IPS-18c (cell line): ENCODE measurements around the gene CLPSL2.

ENCODE experiments used
- H3K4me3 ChIP-seq: 2 replicates; pipeline ENCODE4 v1.7.0; 2013; ENCODE audit warnings: low read depth, mild to moderate bottlenecking, low read length, moderate library complexity; ENCODE audit not compliant: insufficient read depth
- H3K9me3 ChIP-seq: one replicate; pipeline ENCODE4 v1.6.1; 2013; ENCODE audit warnings: mild to moderate bottlenecking, low read length, moderate library complexity; ENCODE audit not compliant: control insufficient read depth, insufficient read depth

CLPSL2 gene

GRCh38 chr6:35801148-35801547 lies 24.8 kb downstream of the CLPSL2 start:
- Histone ChIP-seq H3K9me3 (no peaks in the 10 kb centered on the region), H3K4me3 (no peak overlapping the region)

DNA sequence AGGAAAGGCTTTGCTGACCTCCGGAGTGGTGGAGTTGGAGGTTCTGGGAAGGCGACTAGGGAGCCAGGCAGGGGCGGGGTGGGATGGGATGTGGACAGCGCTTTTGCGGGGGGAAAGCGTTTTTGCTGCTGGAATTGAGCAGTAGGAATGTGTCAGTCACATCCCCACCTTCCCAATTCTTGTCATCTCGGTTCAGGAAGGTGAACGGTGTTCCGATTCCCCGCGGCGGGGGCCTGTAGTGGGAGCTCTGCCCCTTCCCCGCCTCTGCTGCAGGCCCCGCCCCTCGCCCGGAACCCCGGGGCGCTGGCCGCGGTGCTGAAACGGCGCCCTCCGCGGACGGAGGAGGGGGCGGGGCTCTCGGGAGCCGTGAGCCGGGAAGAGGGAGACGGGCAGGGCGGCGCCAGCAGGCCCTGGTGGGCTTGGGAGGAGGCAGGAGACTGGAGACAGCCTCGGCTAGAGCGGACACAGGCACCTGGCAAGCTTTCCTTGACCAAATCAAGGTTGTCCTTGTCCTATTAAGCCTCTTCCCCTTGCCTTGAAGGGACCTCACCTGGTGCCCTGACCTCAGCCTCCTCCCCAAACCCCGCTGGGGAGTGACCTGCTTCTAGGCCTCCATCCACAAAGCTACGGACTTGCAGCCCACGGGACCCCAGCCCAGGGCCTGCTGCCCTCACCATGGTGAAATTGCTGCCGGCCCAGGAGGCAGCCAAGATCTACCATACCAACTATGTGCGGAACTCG lies 28.8 kb downstream of the CLPSL2 start, which contains the start of gene LHFPL5:
TSS of gene LHFPL5 (plus strand) at position 357 of the 741 bp plus-strand sequence. CDS start at position 676, 319 bp downstream.
- Histone ChIP-seq H3K9me3 (peaks cover 1% of the 10 kb centered on the region), H3K4me3 (peak within 1 kb of the TSS; percentile 58)

DNA sequence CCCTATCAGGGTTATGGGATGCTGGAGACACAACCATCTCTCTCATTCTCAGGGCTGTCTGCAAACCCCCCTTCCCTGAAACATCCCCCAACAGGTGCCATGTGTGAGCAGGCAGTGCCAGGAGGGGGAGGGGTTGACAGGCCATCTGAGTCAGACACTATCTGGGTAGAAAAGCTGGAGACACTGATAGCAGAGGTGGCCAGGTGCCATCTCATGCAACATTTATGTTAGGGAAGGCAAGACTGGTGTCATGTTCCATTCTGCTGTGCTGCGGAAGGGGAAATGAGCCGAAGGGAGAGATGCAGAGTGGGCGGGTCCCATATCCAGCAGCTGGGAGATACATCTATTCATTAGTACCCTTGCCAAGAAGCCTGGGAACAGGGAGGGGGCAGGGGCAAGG lies 32.3 kb downstream of the CLPSL2 start:
- Histone ChIP-seq H3K9me3 (peaks cover 2% of the 10 kb centered on the region), H3K4me3 (no peak overlapping the region)

- no peak overlapping the region for H3K4me3 ChIP-seq
- H3K9me3 ChIP-seq = peaks cover 2% of the 10 kb centered on the region
These were observed 33.4 kb downstream of the CLPSL2 start for GRCh38 chr6:35809809-35810208.

DNA sequence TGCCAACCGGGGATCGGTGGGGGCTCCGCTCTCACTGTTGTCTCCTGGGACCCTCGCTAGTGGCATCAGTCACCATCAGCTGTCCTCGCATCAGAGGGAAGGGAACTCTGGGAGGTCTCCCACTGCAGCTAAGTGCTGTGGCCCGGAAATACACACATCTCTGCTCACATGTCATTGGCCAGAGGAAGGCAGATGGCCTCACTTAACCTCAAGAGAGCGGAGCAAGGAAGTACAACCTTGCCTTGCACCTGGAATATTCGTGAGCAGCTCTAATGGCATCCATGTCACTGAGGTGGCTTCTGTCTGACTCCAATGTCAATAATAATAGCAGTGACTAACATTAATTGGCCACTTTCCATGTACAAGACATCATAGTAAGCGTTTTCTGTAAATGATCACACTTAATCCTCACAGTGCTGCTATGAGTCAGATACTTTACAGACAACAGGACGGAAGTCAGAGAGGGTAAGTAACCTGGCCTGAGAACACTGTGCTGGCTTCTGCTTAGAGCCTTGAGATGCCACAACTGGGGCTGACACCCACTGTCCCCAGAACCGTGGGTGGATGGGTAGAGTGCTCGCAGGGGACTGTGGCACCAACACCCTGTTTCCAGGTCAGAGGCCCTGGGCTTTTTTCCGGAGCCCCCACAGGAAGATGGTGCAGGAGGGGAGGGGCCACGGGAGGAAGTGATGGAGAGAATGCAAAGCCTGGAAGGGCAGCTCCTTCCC lies 34.7 kb downstream of the CLPSL2 start:
- Histone ChIP-seq H3K9me3 (peaks cover 4% of the 10 kb centered on the region), H3K4me3 (no peak overlapping the region)

- Histone ChIP-seq H3K9me3 (peaks cover 4% of the 10 kb centered on the region), H3K4me3 (no peak overlapping the region)
These were observed 35.2 kb downstream of the CLPSL2 start for GRCh38 chr6:35811699-35811995.

GRCh38 chr6:35817515-35817914 lies 41.1 kb downstream of the CLPSL2 start:
- H3K9me3 ChIP-seq = peaks cover 2% of the 10 kb centered on the region
- no peak overlapping the region for H3K4me3 ChIP-seq

GRCh38 chr6:35823601-35824000 lies 47.2 kb downstream of the CLPSL2 start:
- H3K4me3 ChIP-seq = no peak overlapping the region
- H3K9me3 ChIP-seq = peaks cover 2% of the 10 kb centered on the region

DNA sequence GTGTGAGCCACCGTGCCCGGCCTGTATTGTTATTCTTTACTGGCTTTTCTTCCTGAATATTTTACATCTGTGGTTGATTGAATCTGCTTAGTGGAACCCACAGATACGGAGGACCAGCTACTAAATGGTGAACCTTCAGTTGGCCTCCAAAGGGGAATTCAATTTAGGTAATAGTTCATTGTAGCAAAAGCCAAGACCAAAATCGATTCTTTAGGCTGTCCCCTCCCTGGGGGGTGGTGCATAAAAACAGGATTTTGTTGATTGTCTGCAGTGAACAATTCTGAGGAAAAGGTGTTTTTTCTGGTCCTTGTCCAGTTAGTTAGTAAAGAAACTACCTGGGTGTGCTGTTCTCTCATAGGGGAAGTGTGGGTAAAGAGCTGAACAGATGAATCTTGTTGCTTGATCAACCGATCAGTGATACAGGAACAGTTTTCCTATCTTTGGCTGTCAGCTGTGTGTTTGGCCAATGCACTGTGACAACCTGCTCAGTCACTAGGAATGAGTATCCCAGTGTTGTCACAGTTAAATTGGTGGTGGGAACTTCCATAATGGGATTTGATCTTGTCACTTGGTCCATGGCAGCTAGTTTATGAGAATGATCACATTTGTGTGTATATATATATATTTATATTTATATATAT lies 48.3 kb downstream of the CLPSL2 start:
- Histone ChIP-seq H3K4me3 (no peak overlapping the region), H3K9me3 (peaks cover 2% of the 10 kb centered on the region)
